Measurements from ENCODE around the gene ACACA. TPM values are rescaled to one million over a fixed set of nuclear protein-coding genes. Genes with fewer than 3 reads are reported as not detected.

Gene ACACA
- total RNA-seq, 4 donors from 2014 or later = 4.7 to 75.1 (median 41.9) TPM

DNA sequence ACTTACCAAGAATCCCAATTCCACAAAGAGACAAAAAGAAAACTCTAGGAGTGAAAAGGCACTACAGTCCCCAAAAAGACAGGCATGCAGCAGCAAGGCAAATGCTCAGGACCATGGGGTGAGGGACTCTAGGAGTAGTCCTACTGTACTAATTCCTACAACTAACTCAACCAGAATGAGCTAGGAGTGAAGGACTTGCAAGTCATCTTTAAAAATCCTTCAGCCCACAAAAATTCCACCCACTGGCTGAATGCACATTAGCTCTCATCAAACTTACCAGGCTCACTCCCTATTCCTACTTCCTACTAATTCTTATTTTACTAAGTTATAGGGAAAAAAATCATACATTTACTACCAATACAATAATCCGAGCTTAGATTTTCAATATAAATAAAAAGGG lies 172.5 kb downstream of the ACACA start:
- Histone ChIP-seq H3K27ac (no peak overlapping the region), H3K36me3 (no peaks in the 10 kb centered on the region), H3K4me3 (no peak overlapping the region), H3K27me3 (no peaks in the 10 kb centered on the region), H3K9me3 (no peaks in the 10 kb centered on the region), H3K4me1 (no peaks in the 10 kb centered on the region)
- TF ChIP-seq, protein P1, sequence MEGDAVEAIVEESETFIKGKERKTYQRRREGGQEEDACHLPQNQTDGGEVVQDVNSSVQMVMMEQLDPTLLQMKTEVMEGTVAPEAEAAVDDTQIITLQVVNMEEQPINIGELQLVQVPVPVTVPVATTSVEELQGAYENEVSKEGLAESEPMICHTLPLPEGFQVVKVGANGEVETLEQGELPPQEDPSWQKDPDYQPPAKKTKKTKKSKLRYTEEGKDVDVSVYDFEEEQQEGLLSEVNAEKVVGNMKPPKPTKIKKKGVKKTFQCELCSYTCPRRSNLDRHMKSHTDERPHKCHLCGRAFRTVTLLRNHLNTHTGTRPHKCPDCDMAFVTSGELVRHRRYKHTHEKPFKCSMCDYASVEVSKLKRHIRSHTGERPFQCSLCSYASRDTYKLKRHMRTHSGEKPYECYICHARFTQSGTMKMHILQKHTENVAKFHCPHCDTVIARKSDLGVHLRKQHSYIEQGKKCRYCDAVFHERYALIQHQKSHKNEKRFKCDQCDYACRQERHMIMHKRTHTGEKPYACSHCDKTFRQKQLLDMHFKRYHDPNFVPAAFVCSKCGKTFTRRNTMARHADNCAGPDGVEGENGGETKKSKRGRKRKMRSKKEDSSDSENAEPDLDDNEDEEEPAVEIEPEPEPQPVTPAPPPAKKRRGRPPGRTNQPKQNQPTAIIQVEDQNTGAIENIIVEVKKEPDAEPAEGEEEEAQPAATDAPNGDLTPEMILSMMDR (IDR thresholded peaks at IDR 0.05) = no peak
- TF ChIP-seq POLR2A (IDR thresholded peaks at IDR 0.05) = no peak
- no peak for DNase-seq
- intact Hi-C loops (cut with DNase I; ENCODE audit: low total_unique reads) = no loop called here

DNA sequence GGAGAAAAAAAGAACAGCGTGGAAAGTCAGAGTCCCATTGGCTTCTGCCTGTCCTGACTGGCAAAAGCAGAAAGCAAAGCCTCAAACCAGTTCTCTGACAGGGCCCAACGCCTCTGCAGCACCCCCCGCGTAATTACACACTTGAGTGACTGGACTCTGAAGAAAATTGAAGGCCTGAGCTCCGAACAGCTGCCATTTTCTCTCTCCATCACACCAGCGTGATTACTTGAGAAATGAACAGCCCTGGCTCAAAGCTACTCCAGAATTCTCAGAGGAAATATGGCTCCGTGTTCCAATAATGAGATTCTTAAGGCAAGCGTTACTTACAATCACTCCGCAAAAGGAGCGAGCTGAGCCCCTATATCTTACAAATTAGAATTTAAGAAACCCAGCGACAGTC lies 173.6 kb downstream of the ACACA start:
- Histone ChIP-seq H3K4me1 (no peaks in the 10 kb centered on the region), H3K27me3 (no peaks in the 10 kb centered on the region), H3K4me3 (no peak overlapping the region), H3K27ac (no peak overlapping the region), H3K36me3 (no peaks in the 10 kb centered on the region), H3K9me3 (no peaks in the 10 kb centered on the region)
- intact Hi-C loops (cut with DNase I; ENCODE audit: low total_unique reads) = no loop called here
- no peak for DNase-seq
- TF ChIP-seq, protein P1 (IDR thresholded peaks at IDR 0.05) = no peak
- no peak for TF ChIP-seq POLR2A (IDR thresholded peaks at IDR 0.05)

DNA sequence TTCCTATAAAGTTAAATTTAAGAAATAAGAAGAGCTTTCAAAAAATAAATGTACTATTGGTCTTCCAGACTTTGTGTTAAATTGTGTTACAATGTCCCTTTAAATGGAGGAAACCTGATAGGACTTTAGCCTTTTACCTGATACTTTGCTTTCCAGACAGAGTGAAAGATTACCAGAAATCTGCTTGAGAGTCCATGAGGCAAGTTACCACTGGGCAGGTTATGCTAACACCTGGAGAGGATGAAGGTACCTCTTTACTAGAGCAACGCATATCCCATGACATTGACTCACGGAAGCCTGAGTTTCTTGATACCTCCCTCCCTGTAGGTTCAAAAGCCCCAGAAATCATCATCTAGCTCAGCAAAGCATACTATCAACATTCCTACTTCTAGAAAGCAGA lies 174.7 kb downstream of the ACACA start:
- Histone ChIP-seq H3K9me3 (no peaks in the 10 kb centered on the region), H3K4me1 (no peaks in the 10 kb centered on the region), H3K4me3 (no peak overlapping the region), H3K27me3 (no peaks in the 10 kb centered on the region), H3K27ac (no peak overlapping the region), H3K36me3 (no peaks in the 10 kb centered on the region)
- DNase-seq = no peak
- TF ChIP-seq, protein P1 (IDR thresholded peaks at IDR 0.05) = no peak
- TF ChIP-seq POLR2A (IDR thresholded peaks at IDR 0.05) = no peak
- intact Hi-C loops (cut with DNase I; ENCODE audit: low total_unique reads) = no loop called here

DNA sequence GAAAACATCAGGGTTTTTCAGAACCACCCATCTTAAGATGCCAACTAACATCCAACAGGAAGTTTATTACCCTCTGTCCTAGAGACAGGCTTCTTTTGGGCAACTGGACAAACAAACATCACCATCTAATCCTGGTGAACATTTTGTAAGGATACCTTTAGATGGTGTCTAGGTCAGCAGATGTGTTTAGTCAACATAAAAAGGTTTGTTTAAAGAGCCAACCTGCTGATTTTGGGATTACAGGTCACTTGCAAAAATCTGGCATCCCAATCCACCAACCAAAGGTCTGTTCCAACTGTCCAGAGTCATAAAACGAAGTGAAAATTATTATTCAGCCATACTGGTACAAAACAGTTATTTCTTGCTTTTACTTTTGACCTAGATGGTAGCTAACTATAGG lies 176.0 kb downstream of the ACACA start:
- Histone ChIP-seq H3K9me3 (no peaks in the 10 kb centered on the region), H3K4me1 (no peaks in the 10 kb centered on the region), H3K4me3 (no peak overlapping the region), H3K27me3 (no peaks in the 10 kb centered on the region), H3K27ac (no peak overlapping the region), H3K36me3 (no peaks in the 10 kb centered on the region)
- intact Hi-C loops (cut with DNase I; ENCODE audit: low total_unique reads) = no loop called here
- DNase-seq = no peak
- TF ChIP-seq POLR2A (IDR thresholded peaks at IDR 0.05) = no peak
- TF ChIP-seq, protein P1 (IDR thresholded peaks at IDR 0.05) = no peak

DNA sequence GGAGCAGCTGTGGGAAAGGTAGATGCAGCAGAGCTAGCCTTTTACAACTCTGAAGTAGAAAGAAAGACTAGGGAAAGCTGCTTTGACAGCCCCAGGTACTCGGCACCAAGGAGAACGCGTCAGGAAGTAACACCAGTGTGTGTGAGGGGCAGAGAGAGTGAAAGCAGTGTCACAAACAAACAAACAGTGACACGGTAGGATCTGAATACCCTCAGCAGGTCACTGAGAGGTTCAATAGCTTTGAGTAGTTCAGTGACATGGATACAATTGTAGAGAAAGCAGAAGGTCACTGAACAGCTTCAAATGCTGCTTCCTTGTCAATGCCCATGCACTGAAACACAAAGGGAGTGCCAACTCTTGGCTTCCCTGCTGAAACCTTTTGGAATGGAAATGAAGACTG lies 181.2 kb downstream of the ACACA start:
- Histone ChIP-seq H3K4me1 (no peaks in the 10 kb centered on the region), H3K36me3 (no peaks in the 10 kb centered on the region), H3K9me3 (no peaks in the 10 kb centered on the region), H3K4me3 (no peak overlapping the region), H3K27ac (no peak overlapping the region), H3K27me3 (no peaks in the 10 kb centered on the region)
- intact Hi-C loops (cut with DNase I; ENCODE audit: low total_unique reads) = no loop called here
- DNase-seq = no peak
- TF ChIP-seq, protein P1 (IDR thresholded peaks at IDR 0.05) = no peak
- no peak for TF ChIP-seq POLR2A (IDR thresholded peaks at IDR 0.05)

All from uterus (tissue), 4 donors.